ENCODE results near the gene OR2A42.
"Not testable (repeated sequence)": the region's sequence is repeated elsewhere in the genome, so short reads cannot be mapped to it uniquely, and the experiment has no call there.

Gene OR2A42

DNA sequence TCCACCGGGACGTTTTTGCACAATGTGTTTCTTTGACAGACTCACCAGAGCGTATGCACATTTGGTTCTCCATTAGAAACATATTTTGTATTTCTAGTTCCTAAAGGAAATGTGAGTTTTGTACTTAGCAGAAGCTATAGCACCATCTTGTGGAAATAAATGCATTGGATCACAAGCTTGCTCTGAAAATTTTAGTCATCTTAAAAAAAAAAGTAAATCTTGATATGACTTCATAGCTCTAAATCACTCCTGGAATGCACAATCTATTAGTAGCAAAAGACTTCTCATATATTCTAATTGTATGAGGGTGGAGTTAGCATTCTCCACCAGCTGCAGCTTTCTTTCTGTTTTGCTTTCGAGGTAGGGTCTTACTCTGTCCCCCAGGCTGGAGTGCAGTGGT, 20.3 kb downstream of the OR2A42 start:
- DNase-seq, result not testable (repeated sequence)

DNA sequence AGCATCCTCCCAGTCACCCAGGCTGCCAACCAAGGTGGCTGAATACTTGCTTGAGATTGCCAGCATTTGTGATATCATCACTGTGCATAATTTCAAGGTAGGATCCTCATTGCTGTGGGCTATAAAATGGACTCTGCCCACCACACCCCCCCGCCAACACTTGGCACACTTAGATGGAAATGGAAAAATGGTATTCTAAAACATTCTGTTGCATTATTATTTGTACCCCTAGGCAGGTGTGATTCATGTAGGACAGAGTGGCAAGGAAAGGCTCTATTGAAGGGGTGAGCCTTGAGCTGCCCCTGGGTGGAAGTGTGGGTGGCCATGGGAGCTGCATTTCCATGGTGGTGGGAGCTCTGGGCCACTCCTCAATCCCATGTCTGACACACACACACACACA, 20.8 kb downstream of the OR2A42 start:
- DNase-seq, result not testable (repeated sequence)

DNA sequence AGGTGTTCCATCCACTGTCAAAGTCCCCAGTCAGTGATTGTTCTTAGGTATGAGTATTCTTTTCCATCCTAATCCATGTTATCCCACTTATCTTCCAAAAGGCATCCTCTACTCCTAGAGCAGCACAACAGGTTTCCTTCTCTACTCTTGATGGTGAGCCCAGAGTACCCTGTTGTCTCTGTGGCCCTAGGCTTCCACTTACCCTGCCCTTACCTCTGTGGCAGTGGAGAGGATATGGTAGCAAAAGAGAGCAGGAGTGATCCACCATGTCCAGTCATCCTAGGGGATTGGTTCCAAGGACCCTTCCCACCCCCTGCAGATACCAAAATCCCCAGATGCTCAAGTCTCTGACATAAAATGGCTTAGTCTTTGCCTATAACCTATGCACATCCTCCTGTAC, 22.2 kb downstream of the OR2A42 start:
- not testable (repeated sequence) for DNase-seq

DNA sequence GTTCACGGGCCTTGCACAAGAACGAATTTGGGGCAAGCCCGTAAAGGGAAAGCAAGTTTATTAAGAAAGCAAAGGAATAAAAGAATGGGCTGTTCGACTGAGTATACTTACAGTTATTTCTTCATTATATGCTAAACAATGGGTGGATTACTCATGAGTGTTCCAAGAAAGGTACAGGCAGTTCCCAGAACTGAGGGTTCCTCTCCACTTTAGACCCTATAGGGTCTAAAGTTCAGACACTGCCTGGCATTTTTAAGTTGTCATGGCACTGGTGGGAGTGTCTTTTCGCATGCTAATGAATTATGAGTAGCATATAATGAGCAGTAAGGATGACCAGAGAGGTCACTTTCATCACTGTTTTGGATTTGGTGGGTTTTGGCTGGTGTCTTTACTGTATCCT, 34.1 kb downstream of the OR2A42 start:
- not testable (repeated sequence) for DNase-seq

DNA sequence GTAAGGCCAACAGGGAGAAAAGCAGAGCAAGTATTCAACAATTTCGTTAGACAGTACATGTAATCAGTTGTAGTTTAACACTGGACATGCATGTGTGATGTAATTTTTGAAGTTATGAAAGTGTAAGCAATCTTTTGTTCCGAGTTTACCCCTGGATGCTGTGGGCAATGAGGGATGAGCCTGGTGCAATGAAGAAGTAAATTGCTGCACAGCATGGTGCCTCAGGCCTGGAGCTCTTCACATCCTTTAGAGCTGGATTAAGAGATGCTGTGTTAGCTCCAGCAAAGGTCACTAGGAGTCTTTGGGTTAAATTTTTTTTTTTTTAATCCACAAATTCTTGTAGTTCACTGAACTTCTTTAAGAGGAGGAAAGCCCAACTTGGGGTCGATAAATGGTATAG, 36.3 kb downstream of the OR2A42 start:
- DNase-seq, result not testable (repeated sequence)

DNA sequence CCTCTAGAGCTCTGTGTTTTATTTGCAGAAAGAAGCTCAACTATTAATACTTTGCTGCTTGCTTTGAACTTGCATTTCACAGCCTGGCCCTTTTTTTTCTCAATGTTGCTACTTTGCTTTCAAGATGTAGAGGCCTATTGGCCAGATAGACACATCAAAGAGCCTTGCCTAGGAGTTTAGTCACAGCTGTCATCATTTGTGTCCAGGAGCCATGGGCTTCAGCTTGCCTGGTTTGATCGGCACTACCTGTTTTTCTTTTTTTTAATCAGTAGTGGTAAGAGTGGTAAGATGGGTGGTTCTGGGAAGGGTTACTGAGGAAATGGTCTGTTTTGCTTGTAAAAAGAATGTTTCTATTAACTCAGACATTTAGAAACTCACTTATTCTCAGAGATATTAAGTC, 37.4 kb downstream of the OR2A42 start:
- DNase-seq, result not testable (repeated sequence)

DNA sequence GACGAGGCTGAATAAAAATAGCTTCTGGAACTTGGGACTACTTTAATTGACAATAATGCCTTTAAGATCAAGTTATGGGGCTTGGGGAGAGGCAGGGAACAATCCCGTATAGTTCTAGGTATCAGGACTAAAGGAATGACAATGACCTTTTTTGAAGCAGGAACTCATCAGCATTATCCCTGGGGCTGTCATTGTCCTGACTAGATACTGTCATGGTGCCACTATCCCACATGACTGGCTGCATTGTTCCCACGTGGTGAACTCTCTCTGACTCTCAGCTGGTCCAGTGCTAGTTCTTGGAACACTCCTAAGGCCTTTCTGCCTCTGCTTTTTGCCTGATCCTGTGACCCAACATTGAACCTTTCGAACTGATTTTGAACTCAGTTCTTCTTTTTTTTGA, 40.5 kb downstream of the OR2A42 start:
- DNase-seq, result not testable (repeated sequence)

DNA sequence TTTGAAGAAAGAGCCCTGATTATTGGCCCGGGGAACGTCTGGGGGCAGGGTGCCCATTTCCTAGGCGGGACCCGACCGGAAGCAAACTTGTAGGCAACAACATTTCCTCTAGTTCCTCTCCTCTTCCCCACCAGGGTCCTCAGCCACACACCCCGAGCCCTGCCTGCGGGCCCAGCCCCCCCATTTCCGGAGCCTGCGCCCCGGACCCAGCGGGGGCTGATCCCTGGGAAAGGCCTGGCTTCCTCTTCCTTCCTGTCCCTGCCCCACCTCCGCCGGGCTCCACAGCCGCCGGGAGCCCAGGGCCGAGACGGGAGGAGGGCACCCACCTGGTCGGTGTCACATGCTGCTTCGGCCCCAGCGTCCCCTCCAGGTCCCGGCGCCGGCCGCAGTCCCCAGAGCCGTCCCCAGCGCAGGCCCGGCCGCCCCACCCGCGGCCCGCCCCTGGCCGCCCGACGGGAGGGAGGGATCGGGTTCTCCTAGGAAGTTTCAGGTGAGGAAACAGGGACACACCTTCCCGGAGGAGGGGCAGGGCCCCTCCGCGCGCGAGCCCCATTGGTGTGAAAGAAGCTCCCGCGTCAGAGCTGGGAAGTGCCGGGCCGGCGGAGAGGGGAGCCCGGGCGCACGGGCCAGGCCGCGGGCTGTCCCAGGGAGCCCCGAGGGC, 44.1 kb downstream of the OR2A42 start, which contains the start of gene ARHGEF35:
ARHGEF35 (minus strand) TSS at position 622 of the 661 bp plus-strand sequence. CDS start 7,450 bp downstream, outside the sequence.
- DNase-seq, result not testable (repeated sequence)

DNA sequence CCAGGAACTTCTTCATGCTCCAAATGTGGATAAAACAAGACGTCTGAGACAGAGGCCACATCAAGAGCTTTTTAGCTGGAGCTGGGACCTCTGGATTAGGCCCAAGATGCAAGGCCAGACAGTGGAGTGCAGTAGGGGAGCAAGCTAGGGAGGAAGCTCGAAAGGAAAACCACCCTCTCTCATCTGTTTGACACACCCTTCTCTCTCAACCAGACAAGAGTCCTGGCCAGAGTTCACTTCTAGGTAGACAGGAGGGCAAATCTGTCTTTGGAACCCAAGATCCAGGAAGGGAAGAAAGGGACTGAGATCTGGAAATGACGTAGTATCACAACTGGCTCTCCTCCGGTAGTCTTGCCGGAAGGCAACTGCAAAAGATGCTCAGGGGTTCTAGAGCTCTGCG, 45.0 kb downstream of the OR2A42 start:
- not testable (repeated sequence) for DNase-seq

DNA sequence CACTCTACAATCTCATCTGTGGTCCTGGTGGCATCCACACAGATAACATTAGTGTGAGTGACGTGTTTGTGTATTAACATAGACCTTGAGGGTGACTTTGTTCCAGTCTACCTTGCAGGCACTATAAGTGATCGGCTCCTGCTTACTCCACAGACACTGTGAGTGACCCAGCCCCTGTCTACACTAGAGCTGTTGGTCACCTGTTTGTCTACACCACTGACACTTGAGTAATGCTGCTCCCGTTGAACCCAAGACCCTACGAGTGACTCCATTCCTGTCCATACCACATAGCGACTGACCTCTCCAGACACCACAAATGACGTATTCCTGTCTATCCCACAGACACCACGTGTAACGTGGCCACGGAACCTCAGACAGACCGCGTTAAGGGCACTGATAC, 45.6 kb downstream of the OR2A42 start:
- not testable (repeated sequence) for DNase-seq

DNA sequence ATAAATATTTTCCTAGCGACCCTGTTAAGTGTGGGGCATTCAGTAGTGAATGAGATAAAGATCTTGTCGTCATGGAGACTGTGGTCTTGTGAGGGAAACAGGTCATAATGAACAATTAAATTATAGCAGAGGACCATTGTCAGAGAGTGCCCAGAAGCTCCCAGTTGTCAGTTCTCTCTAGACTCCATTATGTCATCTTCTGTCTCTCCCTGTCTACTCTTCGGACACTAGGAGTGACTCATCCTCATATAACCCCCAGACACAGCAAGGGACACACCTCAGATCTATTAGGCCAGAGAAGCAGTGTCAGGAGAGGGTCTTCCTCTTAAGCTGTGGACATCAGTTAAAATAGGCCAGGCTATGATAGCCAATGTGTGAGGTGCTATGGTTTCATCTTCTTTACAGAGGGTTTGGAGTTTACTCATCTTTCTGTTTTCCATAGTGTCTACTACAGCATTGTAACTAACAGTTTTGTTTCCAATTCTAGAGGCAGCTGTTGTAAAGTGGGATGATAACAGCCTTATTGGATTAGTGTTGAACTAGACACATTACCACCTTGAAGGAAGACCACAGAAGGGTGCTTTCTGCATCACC, 50.7 kb downstream of the OR2A42 start:
- not testable (repeated sequence) for DNase-seq

DNA sequence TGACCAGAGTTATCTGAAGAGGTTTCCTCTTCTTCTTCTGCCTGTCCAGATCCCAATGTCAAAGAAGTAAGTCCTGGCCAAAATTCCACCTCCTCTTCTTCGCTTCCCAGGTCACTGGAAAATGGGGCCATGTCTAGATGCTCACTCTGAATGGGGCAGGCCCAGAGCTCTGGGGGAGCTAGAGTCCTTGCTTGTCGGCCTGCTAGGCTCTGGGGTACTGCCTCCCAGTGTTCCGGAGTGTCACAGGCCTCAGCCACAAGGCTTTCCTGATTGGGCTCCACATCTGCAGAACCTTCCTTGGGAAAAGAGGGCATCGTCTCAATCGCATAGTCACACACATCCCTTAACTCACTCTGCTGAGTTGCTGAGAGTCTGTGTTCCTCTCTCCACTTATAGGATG, 51.6 kb downstream of the OR2A42 start:
- not testable (repeated sequence) for DNase-seq

DNA sequence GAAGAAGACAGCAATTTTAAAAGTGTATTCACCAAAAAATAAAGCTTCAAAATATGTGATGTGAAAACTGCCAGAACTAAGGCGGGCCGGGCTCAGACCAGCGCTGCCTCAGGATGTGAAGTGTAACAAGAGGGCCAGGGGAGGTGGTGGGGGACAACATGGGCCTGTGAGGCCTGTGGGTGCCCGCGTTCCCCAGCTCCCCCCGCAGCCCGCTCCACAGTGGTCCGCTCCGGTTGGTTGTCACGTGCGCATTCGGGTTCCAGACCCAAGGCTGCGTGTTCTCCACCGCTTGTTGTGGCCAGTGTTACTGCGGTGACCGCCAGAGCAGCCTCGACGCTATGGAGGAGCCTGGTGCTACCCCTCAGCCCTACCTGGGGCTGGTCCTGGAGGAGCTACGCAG, 56.2 kb downstream of the OR2A42 start, which contains the start of gene CTAGE4:
CTAGE4 (plus strand) TSS at position 301 of the 400 bp plus-strand sequence; CDS start at position 339, 38 bp downstream.
- DNase-seq, result not testable (repeated sequence)

DNA sequence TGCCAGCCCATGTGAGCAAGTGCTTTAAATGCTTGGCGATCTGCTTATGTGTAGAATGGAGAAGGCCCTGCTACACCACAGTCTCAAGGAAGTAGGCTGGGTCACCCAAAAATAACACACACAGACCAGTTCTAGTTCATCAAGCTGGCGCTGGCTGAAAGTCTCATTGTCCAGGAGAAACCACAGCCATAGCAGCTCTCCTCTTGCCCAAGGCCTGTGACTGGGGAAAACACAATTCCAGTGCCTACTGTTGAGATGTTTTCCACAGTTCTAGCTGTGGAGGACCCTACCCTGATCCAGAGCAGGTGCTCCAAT, 60.3 kb downstream of the OR2A42 start:
- not testable (repeated sequence) for DNase-seq

DNA sequence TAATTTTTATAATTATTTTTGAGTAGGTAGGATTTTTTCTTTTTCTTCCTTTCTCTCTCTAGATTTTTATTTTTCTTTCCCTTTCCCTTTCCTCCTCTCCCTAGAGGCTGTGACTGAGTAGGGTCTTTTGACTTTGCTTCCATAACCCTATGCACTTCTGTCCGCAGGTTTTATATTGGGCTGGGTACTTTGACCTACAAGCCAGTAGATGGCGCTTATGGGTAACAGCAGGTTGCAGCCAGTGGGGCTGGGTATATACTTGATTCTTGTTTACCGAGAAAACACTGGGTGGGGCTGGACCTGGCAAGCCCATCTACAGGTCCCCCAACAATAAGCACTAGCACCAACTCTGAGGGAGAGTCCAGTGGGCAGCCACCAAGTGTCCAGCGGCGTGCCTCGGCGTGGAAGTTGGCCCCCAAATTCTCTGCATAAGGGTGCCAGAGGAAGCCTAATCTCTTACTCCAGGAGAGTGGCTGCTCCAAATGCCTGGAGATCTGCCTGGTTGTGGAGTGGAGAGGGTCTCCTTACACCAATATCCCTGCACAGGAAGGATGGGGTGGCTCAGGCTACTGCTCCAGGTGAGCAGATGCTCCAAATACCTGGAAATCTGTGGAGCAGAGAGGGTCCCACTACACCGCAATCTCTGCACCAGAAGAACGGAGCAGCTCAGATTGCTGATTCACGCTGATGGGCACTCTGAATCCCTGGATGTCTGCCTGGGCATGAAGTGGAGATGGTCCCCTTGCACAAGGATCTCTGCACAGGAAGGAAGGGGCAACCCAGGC, 60.8 kb downstream of the OR2A42 start:
- peak; percentile 33 for DNase-seq
